Ovary (tissue), 3 donors: ENCODE results near the gene MYOM3.

ENCODE experiments used
- EP300 ChIP-seq: sonication (generic); formaldehyde crosslinking; IDR thresholded peaks from one replicate; pipeline ENCODE4 v1.6.1; 2017; ENCODE audit warnings: antibody characterized with exemption
- POLR2A ChIP-seq: fragments of 450-650 bp; IDR thresholded peaks from one replicate; pipeline ENCODE4 v1.6.1; 2017; ENCODE audit warnings: antibody characterized with exemption, mild to moderate bottlenecking, moderate library complexity
- TF ChIP-seq, protein P1 (sequence below), 3 donors: fragments of 450-650 bp in 2 of 3; fragments of 200-600 bp in 1 of 3; IDR thresholded peaks; one replicate each; pipeline versions ENCODE4 v1.5.1 to v1.8.0; 2016 to 2022; ENCODE audit warnings: antibody characterized with exemption in 3 of 3, mild to moderate bottlenecking in 1 of 3
- donor health status: DM: no; HTN: no; CAD: no.

- TF ChIP-seq POLR2A (no peak), EP300 (no peak)
- TF ChIP-seq, protein P1, sequence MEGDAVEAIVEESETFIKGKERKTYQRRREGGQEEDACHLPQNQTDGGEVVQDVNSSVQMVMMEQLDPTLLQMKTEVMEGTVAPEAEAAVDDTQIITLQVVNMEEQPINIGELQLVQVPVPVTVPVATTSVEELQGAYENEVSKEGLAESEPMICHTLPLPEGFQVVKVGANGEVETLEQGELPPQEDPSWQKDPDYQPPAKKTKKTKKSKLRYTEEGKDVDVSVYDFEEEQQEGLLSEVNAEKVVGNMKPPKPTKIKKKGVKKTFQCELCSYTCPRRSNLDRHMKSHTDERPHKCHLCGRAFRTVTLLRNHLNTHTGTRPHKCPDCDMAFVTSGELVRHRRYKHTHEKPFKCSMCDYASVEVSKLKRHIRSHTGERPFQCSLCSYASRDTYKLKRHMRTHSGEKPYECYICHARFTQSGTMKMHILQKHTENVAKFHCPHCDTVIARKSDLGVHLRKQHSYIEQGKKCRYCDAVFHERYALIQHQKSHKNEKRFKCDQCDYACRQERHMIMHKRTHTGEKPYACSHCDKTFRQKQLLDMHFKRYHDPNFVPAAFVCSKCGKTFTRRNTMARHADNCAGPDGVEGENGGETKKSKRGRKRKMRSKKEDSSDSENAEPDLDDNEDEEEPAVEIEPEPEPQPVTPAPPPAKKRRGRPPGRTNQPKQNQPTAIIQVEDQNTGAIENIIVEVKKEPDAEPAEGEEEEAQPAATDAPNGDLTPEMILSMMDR (IDR thresholded peaks at IDR 0.05) = no peak
Measured at GRCh38 chr1:24086466-24086865, 25.5 kb downstream of the MYOM3 start.
